Measurements from ENCODE around the gene TSPEAR. TPM values are rescaled to one million over a fixed set of nuclear protein-coding genes. Genes with fewer than 3 reads are reported as not detected.

TSPEAR gene
- total RNA-seq, 2 donors from 2014 or later: 1.5 to 6.0 TPM

DNA sequence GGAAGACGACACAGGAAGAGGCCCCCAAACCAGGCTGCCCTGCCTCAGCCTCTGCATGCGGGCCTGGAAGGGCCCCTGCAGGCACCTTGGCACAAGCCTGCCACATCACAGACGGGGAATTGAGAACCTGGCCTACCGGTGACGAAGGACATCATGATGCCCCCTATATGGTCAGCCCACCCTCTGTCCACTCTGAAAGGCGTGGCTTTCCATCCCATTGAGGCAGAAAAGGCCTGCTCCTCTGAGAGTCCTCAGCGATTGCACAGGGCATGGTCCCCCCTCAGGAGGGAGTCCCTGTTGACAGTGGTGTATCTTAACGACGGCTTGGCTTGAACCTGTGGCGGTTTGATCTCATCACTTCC, 182.8 kb downstream of the TSPEAR start:
- no peaks in the 10 kb centered on the region for H3K9me3 Mint-ChIP-seq
- WGBS, 2 experiments (ENCODE audit: insufficient coverage in 1 of 2, insufficient read length in 1 of 2): 92 to 100% methylated on average over 7 to 10 of the region's 10 CpGs
- no peaks in the 10 kb centered on the region for H3K4me1 Mint-ChIP-seq
- Histone ChIP-seq H3K9me3 (ENCODE audit: control insufficient read depth, low read length) (peaks cover 10% of the 10 kb centered on the region), H3K4me1 (ENCODE audit: control insufficient read depth, insufficient read depth, low read length) (no peaks in the 10 kb centered on the region), H3K27ac (ENCODE audit: low read depth, low read length) (no peak overlapping the region), H3K27me3 (ENCODE audit: control insufficient read depth, insufficient read depth, low read length, poor library complexity, severe bottlenecking) (no peaks in the 10 kb centered on the region), H3K9ac (ENCODE audit: extremely low read depth, low read length, poor library complexity, severe bottlenecking) (no peak overlapping the region), H3K36me3 (ENCODE audit: control insufficient read depth, insufficient read depth, low read length) (no peaks in the 10 kb centered on the region), H3K4me3 (ENCODE audit: low read length) (no peak overlapping the region)
- TF ChIP-seq CTCF (conservative IDR thresholded peaks at IDR 0.05): no peak
- no peak overlapping the region for H3K4me3 Mint-ChIP-seq
- H3K27ac Mint-ChIP-seq: no peak overlapping the region
- H3K36me3 Mint-ChIP-seq (ENCODE audit: low read depth): no peaks in the 10 kb centered on the region
- no peaks in the 10 kb centered on the region for H3K27me3 Mint-ChIP-seq (ENCODE audit: insufficient read depth)
- no peak for DNase-seq

DNA sequence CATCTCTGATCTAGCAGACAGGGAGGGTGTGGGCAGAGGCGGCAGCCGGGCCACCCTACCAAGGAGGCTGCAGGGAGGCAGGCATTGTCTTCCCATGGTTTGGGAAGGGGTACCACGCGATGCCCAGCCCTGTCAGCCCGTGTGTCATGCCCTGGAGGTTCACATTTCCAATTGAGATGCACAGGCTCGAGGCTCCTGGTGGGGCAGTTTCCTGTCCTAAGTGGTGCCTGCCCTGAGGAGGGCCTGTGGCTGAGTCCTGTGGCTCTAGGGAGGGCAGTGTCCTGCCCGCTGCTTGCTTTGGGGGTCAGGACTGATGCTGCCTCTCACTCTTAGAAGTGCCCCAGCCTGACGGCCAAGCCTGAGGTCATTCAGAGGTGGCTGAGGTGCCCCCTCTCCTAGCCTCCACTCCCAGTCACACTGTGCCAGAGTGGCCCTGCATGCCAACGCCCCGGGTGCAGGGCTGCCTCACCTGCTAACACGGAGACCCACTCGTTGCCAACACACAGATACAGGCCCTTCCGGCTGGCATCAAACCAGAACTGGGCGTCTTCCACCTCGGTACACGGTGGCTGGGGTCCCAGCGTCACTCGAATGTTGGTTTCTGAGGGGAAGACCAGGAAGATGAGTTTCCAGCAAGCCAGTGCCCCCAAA, 183.3 kb downstream of the TSPEAR start:
- no peak for TF ChIP-seq CTCF (conservative IDR thresholded peaks at IDR 0.05)
- 88 to 94% methylated on average over 14 to 18 of the region's 18 CpGs for WGBS, 2 experiments (ENCODE audit: insufficient coverage in 1 of 2, insufficient read length in 1 of 2)
- Mint-ChIP-seq H3K4me3 (no peak overlapping the region), H3K27ac (peak overlapping the region; percentile 17), H3K9me3 (no peaks in the 10 kb centered on the region), H3K27me3 (ENCODE audit: insufficient read depth) (no peaks in the 10 kb centered on the region), H3K4me1 (no peaks in the 10 kb centered on the region), H3K36me3 (ENCODE audit: low read depth) (no peaks in the 10 kb centered on the region)
- H3K9ac ChIP-seq (ENCODE audit: extremely low read depth, low read length, poor library complexity, severe bottlenecking): no peak overlapping the region
- H3K9me3 ChIP-seq (ENCODE audit: control insufficient read depth, low read length): peaks cover 10% of the 10 kb centered on the region
- no peaks in the 10 kb centered on the region for H3K27me3 ChIP-seq (ENCODE audit: control insufficient read depth, insufficient read depth, low read length, poor library complexity, severe bottlenecking)
- no peaks in the 10 kb centered on the region for H3K4me1 ChIP-seq (ENCODE audit: control insufficient read depth, insufficient read depth, low read length)
- H3K4me3 ChIP-seq (ENCODE audit: low read length): no peak overlapping the region
- DNase-seq: peak; percentile 35
- no peaks in the 10 kb centered on the region for H3K36me3 ChIP-seq (ENCODE audit: control insufficient read depth, insufficient read depth, low read length)
- no peak overlapping the region for H3K27ac ChIP-seq (ENCODE audit: low read depth, low read length)

DNA sequence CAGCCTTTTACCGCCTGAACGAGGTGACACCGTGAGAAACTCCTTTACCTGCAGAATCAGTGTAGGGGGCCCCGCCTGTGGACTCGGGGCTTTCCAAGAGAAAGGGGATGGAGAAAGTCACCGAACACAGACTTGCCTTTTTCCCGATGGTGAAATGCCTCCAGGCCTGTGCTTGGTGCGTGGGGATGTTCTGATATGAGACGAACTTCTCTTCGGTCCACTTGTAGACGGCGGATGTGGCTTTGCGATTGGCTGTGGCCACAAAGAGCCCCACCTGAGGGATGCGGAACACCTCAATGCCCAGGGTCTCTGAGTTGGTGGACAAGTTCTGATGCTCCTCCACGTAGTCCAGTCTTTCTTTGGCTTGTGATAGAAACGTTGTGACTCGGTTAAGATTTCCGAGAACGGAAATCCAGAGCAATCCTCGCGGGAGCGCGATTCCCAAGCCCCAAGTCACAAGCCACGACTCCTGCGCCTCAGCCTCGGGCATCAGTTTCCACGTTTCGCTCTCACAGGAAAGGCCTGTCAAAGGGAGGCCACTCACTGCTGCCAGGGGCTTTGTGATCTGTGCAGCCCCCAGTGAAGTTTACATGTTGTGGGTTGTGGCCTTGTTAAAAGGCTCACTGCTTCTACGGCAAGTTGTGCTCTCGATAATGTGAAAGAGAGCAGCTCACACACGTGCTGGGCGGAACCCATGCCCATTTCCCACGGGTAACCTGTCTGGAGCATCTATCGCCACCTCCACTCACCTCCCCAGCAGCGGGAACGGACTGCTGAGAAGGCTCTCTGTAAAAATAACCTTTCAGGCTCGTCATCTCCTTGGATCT, 184.0 kb downstream of the TSPEAR start:
- DNase-seq: no peak

More for the DNA sequence above, 184.0 kb downstream of the TSPEAR start:
- H3K27me3 Mint-ChIP-seq (ENCODE audit: insufficient read depth): no peaks in the 10 kb centered on the region
- Histone ChIP-seq H3K4me3 (ENCODE audit: low read length) (no peak overlapping the region), H3K36me3 (ENCODE audit: control insufficient read depth, insufficient read depth, low read length) (no peaks in the 10 kb centered on the region), H3K4me1 (ENCODE audit: control insufficient read depth, insufficient read depth, low read length) (no peaks in the 10 kb centered on the region), H3K27me3 (ENCODE audit: control insufficient read depth, insufficient read depth, low read length, poor library complexity, severe bottlenecking) (no peaks in the 10 kb centered on the region), H3K27ac (ENCODE audit: low read depth, low read length) (no peak overlapping the region), H3K9ac (ENCODE audit: extremely low read depth, low read length, poor library complexity, severe bottlenecking) (no peak overlapping the region), H3K9me3 (ENCODE audit: control insufficient read depth, low read length) (peaks cover 10% of the 10 kb centered on the region)
- H3K36me3 Mint-ChIP-seq (ENCODE audit: low read depth): no peaks in the 10 kb centered on the region
- WGBS, 2 experiments (ENCODE audit: insufficient coverage in 1 of 2, insufficient read length in 1 of 2): 94 to 95% methylated on average over 31 to 37 of the region's 37 CpGs
- H3K9me3 Mint-ChIP-seq: no peaks in the 10 kb centered on the region
- no peak overlapping the region for H3K27ac Mint-ChIP-seq
- H3K4me3 Mint-ChIP-seq: no peak overlapping the region
- H3K4me1 Mint-ChIP-seq: no peaks in the 10 kb centered on the region
- TF ChIP-seq CTCF (conservative IDR thresholded peaks at IDR 0.05): no peak

Measured in endodermal cell (in vitro differentiated cells).